ENCODE data around the gene KIF27.

The KIF27 gene, protein sequence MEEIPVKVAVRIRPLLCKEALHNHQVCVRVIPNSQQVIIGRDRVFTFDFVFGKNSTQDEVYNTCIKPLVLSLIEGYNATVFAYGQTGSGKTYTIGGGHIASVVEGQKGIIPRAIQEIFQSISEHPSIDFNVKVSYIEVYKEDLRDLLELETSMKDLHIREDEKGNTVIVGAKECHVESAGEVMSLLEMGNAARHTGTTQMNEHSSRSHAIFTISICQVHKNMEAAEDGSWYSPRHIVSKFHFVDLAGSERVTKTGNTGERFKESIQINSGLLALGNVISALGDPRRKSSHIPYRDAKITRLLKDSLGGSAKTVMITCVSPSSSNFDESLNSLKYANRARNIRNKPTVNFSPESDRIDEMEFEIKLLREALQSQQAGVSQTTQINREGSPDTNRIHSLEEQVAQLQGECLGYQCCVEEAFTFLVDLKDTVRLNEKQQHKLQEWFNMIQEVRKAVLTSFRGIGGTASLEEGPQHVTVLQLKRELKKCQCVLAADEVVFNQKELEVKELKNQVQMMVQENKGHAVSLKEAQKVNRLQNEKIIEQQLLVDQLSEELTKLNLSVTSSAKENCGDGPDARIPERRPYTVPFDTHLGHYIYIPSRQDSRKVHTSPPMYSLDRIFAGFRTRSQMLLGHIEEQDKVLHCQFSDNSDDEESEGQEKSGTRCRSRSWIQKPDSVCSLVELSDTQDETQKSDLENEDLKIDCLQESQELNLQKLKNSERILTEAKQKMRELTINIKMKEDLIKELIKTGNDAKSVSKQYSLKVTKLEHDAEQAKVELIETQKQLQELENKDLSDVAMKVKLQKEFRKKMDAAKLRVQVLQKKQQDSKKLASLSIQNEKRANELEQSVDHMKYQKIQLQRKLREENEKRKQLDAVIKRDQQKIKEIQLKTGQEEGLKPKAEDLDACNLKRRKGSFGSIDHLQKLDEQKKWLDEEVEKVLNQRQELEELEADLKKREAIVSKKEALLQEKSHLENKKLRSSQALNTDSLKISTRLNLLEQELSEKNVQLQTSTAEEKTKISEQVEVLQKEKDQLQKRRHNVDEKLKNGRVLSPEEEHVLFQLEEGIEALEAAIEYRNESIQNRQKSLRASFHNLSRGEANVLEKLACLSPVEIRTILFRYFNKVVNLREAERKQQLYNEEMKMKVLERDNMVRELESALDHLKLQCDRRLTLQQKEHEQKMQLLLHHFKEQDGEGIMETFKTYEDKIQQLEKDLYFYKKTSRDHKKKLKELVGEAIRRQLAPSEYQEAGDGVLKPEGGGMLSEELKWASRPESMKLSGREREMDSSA (N-terminal part only)

DNA sequence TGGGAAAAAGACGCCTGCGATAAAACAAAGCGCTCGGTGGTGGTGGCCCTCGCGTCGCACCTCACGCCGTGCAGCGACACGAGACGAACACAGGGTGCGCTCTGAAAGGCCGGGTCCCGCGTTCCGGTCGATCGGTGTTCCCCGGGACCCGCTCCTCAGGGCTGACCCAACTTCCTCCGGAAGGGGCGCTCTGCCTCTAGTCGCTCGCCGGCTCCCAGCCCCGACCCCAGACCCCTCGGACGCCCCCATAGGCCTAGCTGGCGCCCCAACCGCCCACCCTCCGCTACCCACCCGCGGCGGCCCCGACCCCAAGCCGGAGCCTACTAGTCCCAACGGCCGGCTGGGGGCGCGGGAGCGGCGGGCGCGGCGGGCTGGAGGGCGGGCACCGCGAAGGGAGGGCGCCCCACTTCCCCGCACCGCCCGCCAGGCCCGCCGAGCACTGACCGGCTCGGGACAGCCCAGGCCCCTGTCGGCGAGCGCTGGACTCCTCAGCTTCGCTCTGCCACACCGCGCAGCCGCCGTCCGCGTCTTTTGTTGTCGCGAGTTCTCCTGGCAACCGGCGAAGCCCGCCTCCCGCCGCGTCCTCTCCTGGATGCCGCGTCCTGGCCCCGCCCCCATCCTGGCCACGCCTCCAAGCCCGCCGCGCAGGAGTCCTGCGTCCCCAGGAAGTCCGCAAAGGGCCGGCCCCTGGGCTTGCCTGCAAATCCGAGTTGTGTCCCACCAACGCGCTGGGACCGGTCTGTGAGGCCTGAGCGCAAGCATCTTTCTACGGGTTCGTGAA is at the start of gene KIF27:
KIF27 (minus strand) TSS at position 506 of the 781 bp plus-strand sequence. CDS start 5,841 bp downstream, outside the sequence.
- Histone ChIP-seq H3K27ac (ENCODE audit: low read depth, low read length) (peak within 1 kb of the TSS; percentile 92), H3K9me3 (ENCODE audit: control insufficient read depth, insufficient read depth, low read length) (no peaks in the 10 kb centered on the region), H3K4me3 (ENCODE audit: low read depth, low read length) (peak within 1 kb of the TSS; percentile 59), H3K36me3 (ENCODE audit: control insufficient read depth, insufficient read depth, low read length) (no peaks in the 10 kb centered on the region), H3K27me3 (ENCODE audit: control insufficient read depth, insufficient read depth, low read length) (no peaks in the 10 kb centered on the region), H3K9ac (ENCODE audit: low read depth, low read length) (peak within 1 kb of the TSS; percentile 74), H3K4me1 (ENCODE audit: control insufficient read depth, insufficient read depth, low read length) (peaks cover 3% of the 10 kb centered on the region; the same call in 1 of the 2 replicates)

DNA sequence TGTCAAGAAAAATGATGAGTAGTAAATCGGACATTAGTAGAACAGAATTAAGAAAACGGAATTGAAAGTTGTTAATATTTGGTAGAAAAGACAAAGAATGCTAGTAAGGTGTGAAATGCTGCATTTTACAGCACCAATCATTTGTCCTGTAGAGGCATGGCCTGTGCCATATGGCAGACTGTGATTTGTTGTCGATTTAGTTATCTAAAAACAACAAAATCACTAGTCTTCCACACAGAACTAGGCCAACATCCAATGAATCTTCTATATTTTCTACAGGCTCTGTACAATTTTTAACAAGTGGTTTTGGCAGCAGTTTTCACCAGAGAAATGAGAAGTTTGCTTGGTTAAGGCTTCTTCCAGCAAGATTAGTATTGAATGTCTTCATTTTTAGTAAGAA is 48.4 kb upstream of the KIF27 start:
- H3K4me3 ChIP-seq (ENCODE audit: low read depth, low read length) = no peak overlapping the region
- H3K27ac ChIP-seq (ENCODE audit: low read depth, low read length) = peak overlapping the region; percentile 27
- H3K27me3 ChIP-seq (ENCODE audit: control insufficient read depth, insufficient read depth, low read length) = no peaks in the 10 kb centered on the region
- no peaks in the 10 kb centered on the region for H3K4me1 ChIP-seq (ENCODE audit: control insufficient read depth, insufficient read depth, low read length)
- H3K36me3 ChIP-seq (ENCODE audit: control insufficient read depth, insufficient read depth, low read length) = peaks cover 81% of the 10 kb centered on the region
- no peaks in the 10 kb centered on the region for H3K9me3 ChIP-seq (ENCODE audit: control insufficient read depth, insufficient read depth, low read length)
- H3K9ac ChIP-seq (ENCODE audit: low read depth, low read length) = no peak overlapping the region

DNA sequence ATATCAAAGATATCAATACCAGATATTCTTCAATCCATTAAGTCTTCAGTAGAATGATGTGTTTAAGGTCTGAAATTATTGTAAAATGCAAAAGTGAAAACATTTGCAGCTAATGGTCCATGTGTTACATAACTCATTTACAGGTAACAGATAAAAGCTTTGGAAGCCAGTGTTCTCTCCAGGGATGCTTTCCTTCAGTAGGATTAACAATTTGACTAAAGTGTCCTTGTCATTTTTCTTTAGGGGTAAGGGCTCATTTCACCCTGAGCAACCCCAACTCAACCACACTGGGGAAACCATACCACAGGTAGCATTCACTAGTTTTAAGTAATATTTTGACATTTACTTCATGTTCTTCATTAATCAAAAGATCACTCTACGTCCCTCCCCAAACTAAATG is 45.8 kb upstream of the KIF27 start:
- Histone ChIP-seq H3K36me3 (ENCODE audit: control insufficient read depth, insufficient read depth, low read length) (peaks cover 56% of the 10 kb centered on the region), H3K4me3 (ENCODE audit: low read depth, low read length) (no peak overlapping the region), H3K4me1 (ENCODE audit: control insufficient read depth, insufficient read depth, low read length) (no peaks in the 10 kb centered on the region), H3K27ac (ENCODE audit: low read depth, low read length) (no peak overlapping the region), H3K27me3 (ENCODE audit: control insufficient read depth, insufficient read depth, low read length) (no peaks in the 10 kb centered on the region), H3K9ac (ENCODE audit: low read depth, low read length) (no peak overlapping the region), H3K9me3 (ENCODE audit: control insufficient read depth, insufficient read depth, low read length) (no peaks in the 10 kb centered on the region)

DNA sequence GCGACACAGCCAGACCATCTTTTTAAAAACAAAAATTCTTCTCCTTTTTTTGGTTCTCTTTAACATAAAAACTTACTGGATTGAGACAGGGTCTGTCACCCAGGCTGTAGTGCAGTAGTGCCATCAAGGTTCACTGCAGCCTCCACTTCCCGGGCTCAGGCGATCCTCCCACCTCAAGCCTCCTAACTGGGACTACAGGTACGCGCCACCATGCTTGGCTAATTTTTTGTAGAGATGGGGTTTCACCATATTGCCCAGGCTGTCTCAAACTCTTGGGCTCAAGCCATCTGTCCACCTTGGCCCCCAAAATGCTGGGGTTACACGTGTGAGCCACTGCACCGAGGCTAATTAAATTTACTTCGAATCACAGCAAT is 45.0 kb upstream of the KIF27 start:
- H3K9ac ChIP-seq (ENCODE audit: low read depth, low read length) = no peak overlapping the region
- H3K4me3 ChIP-seq (ENCODE audit: low read depth, low read length) = no peak overlapping the region
- peaks cover 47% of the 10 kb centered on the region for H3K36me3 ChIP-seq (ENCODE audit: control insufficient read depth, insufficient read depth, low read length)
- no peaks in the 10 kb centered on the region for H3K4me1 ChIP-seq (ENCODE audit: control insufficient read depth, insufficient read depth, low read length)
- peak overlapping the region; percentile 11 for H3K27ac ChIP-seq (ENCODE audit: low read depth, low read length)
- H3K27me3 ChIP-seq (ENCODE audit: control insufficient read depth, insufficient read depth, low read length) = no peaks in the 10 kb centered on the region
- no peaks in the 10 kb centered on the region for H3K9me3 ChIP-seq (ENCODE audit: control insufficient read depth, insufficient read depth, low read length)

DNA sequence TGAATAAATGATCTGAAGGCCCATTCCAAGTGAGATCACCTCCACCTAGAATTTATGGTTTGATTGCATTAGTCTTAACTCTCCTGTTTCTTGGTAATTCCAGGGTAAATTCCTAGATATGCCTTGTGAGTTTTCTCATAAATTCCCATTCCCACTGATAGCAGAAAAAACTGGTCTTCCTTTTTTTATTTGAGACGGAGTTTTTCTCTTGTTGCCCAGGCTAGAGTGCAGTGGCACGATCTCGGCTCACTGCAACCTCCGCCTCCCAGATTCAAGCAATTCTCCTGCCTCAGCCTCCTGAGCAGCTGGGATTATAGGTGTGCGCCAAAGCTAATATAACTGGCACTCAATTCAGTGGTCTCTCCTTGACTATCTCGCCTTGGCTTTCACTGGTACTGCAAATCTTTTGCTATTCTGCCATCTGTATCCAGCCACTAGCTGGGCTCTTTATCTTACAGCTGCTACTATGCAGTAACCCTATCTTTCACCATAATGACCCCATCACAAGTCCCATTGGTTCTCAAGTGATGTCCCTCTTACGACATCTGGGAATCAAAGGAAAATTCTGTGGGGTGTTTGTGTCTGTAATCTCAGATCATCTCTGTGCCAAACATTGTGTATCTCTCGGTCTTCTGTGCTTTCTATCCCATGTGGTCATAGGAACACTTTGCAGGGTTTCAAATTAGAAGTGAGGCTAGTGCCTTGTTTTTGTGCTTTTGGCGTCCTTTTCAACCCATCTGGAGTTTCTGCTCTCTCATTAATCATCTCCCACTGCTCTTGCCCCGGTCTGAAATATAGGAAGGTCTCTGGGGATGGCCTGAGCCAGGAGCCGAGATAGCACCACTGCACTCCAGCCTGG is 44.3 kb upstream of the KIF27 start:
- Histone ChIP-seq H3K9me3 (ENCODE audit: control insufficient read depth, insufficient read depth, low read length) (no peaks in the 10 kb centered on the region), H3K27me3 (ENCODE audit: control insufficient read depth, insufficient read depth, low read length) (no peaks in the 10 kb centered on the region), H3K4me1 (ENCODE audit: control insufficient read depth, insufficient read depth, low read length) (no peaks in the 10 kb centered on the region), H3K4me3 (ENCODE audit: low read depth, low read length) (no peak overlapping the region), H3K9ac (ENCODE audit: low read depth, low read length) (no peak overlapping the region), H3K36me3 (ENCODE audit: control insufficient read depth, insufficient read depth, low read length) (peaks cover 41% of the 10 kb centered on the region), H3K27ac (ENCODE audit: low read depth, low read length) (peak overlapping the region; percentile 59)

DNA sequence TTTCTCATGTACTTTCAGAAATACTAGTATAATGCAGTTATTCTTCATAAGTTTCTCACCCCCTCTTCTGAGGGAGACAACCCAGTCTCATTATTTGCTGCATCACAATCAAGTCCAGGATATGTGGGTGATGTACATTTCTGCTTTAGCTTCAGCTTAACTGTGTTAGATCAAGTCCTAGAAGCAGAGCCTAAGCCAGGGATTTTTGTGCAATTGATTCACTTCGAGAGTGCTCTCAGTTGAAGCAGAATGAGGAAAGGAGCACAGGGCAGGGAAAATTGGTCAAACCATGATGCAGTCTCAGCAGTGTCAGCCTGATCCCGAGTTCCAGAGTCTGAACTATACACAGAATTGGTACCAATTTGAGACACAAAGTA is 43.7 kb upstream of the KIF27 start:
- Histone ChIP-seq H3K36me3 (ENCODE audit: control insufficient read depth, insufficient read depth, low read length) (peaks cover 34% of the 10 kb centered on the region), H3K9me3 (ENCODE audit: control insufficient read depth, insufficient read depth, low read length) (no peaks in the 10 kb centered on the region), H3K27me3 (ENCODE audit: control insufficient read depth, insufficient read depth, low read length) (no peaks in the 10 kb centered on the region), H3K27ac (ENCODE audit: low read depth, low read length) (peak overlapping the region; percentile 59), H3K4me3 (ENCODE audit: low read depth, low read length) (no peak overlapping the region), H3K9ac (ENCODE audit: low read depth, low read length) (no peak overlapping the region), H3K4me1 (ENCODE audit: control insufficient read depth, insufficient read depth, low read length) (no peaks in the 10 kb centered on the region)

DNA sequence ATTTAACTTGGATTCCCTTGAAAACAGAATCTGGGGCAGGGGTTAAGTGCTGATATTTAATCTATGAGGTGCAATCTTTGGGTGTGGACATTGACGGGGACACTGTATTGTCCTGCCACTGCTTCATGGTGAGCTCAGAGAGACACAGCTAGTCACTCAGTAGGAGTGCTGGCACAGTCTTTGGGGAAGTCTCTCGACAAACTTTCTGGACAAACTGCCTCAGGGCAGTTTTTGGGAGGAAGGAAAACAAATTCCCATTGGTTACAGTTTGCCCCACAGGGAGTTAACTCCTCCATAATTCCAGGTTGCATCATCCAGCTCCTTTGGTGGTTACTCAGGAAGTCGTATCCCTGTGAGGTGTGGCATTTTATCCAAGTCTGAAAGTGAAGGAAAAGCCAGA is 40.9 kb upstream of the KIF27 start:
- Histone ChIP-seq H3K4me3 (ENCODE audit: low read depth, low read length) (no peak overlapping the region), H3K4me1 (ENCODE audit: control insufficient read depth, insufficient read depth, low read length) (no peaks in the 10 kb centered on the region; the same call in 1 of the 2 replicates), H3K36me3 (ENCODE audit: control insufficient read depth, insufficient read depth, low read length) (peaks cover 7% of the 10 kb centered on the region), H3K27ac (ENCODE audit: low read depth, low read length) (no peak overlapping the region), H3K9me3 (ENCODE audit: control insufficient read depth, insufficient read depth, low read length) (no peaks in the 10 kb centered on the region), H3K27me3 (ENCODE audit: control insufficient read depth, insufficient read depth, low read length) (no peaks in the 10 kb centered on the region), H3K9ac (ENCODE audit: low read depth, low read length) (no peak overlapping the region)

DNA sequence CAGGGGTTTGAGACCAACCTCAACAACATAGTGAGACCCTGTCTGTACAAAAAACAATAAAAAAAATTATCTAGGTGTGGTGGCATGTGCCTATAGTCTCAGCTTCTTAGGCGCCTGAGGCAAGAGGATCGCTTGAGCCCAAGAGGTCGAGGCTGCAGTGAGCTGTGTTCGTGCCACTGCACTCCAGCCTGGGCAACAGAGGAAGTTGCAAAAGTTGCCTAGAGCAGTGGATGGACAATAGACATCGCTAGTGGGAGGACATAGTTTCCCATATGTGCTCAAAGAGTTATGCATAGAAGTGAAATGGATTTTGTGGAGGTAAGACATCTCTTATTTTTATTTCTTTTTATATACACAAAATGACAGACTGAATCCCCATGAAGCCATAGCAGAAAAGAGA is 39.8 kb upstream of the KIF27 start:
- Histone ChIP-seq H3K9me3 (ENCODE audit: control insufficient read depth, insufficient read depth, low read length) (no peaks in the 10 kb centered on the region), H3K36me3 (ENCODE audit: control insufficient read depth, insufficient read depth, low read length) (no peaks in the 10 kb centered on the region), H3K27ac (ENCODE audit: low read depth, low read length) (no peak overlapping the region), H3K27me3 (ENCODE audit: control insufficient read depth, insufficient read depth, low read length) (no peaks in the 10 kb centered on the region), H3K4me1 (ENCODE audit: control insufficient read depth, insufficient read depth, low read length) (no peaks in the 10 kb centered on the region; the same call in 1 of the 2 replicates), H3K4me3 (ENCODE audit: low read depth, low read length) (no peak overlapping the region), H3K9ac (ENCODE audit: low read depth, low read length) (no peak overlapping the region)

DNA sequence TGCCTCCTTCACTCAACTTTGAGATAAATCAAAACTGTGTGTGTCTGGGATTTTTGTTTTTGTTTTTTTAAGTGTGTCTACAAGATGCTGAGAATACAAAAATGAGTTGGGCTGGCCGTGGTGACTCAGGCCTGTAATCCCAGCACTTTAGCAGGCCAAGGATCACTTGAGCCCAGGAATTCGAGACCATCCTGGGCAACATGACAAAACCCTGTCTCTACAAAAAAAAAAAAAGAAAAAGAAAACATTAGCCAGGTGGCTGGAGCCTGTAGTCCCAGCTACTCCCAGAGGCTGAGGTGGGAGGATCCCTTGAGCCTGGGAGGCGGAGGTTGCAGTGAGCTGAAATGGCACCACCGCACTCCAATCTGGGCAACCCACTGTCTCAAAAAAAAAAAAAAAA is 37.8 kb upstream of the KIF27 start:
- no peaks in the 10 kb centered on the region for H3K36me3 ChIP-seq (ENCODE audit: control insufficient read depth, insufficient read depth, low read length)
- H3K27ac ChIP-seq (ENCODE audit: low read depth, low read length) = no peak overlapping the region
- no peaks in the 10 kb centered on the region for H3K27me3 ChIP-seq (ENCODE audit: control insufficient read depth, insufficient read depth, low read length)
- H3K9ac ChIP-seq (ENCODE audit: low read depth, low read length) = no peak overlapping the region
- no peaks in the 10 kb centered on the region for H3K9me3 ChIP-seq (ENCODE audit: control insufficient read depth, insufficient read depth, low read length)
- H3K4me1 ChIP-seq (ENCODE audit: control insufficient read depth, insufficient read depth, low read length) = no peaks in the 10 kb centered on the region; the same call in 1 of the 2 replicates
- no peak overlapping the region for H3K4me3 ChIP-seq (ENCODE audit: low read depth, low read length)
